ENCODE results near the gene MED13L.

The MED13L gene

DNA sequence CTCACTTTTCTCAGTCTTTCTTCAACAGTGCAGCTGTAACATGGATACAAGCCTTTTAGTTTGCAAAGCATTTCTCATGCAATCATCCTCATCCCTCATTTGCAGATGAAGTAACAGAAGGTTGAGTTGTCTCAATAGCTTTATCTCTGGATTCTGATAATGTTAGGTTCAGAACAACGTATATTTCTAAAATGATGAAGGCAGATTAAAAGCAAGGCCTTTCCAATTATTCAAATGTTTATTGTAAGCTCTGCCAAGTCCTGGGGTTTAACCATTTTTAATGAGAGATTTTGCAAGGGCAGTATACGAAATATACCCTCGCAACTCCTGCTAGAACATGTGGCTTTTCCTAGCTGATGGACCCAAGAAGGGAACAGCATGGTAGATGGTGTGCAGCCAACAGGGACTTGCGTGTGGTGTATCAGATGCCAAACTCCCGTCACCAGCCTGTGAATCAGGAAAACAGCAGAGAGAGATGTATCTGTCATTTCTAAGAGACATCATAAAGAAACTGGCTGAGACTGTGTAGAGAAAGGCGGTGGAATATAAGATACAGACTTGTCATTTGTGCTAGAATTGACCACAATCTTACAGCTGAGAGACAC is 319.7 kb downstream of the MED13L start:
- no peak for DNase-seq

DNA sequence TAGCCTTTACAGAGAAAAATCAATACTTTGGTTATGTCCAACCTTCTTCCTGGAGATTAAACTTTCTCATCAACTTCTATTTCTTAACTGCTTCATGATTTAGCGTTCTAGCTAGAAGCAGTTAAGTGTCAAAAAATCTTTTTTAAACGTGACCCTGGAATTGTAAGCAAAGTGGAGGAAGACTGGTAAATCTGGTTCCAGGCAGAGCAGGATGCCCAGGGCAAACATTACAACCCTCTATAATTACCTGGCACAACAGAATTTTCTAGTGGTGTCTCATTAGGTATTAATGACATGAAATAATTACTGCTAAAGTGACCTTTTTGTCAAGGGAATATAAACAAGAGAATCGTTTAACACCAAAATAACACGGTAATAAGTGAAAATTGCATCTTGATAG is 320.8 kb downstream of the MED13L start:
- DNase-seq = no peak

DNA sequence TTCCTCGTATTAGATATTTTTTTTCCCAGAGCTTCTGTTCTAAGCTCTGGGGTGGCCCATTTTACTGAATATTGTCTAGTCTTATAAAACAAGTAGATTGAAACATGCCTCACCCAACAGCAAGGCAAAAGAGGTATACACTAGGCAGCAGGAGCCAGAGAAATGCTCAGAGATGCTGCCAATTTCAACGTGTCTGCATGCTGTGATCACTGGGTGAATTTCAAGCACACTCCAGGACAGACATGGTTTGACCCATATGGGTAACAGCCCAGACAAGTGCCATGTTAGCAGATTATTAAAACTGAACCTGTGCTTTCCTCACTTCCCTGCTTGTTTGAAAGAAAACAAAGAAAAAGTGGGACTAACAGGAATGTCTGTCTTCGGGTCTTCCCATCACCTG is 321.3 kb downstream of the MED13L start:
- DNase-seq = no peak

DNA sequence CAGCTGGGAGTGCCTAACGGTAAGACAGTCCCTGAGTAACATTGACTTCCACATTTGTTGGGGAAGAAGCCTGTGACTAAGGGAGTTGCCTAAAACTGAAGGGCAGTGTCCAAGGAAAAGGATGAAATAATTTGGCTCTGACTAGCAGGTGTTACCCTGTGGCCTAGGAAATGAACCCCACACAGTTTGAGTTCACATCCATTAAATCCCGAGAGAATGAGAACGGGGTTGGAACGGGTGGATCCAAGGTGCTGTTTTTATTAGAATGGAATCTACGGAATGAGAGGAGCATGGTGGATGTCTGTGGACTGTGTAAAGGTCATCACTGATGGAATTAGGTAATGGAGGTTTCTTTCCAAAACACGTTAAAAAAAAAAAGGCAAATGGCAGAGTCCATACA is 324.0 kb downstream of the MED13L start:
- no peak for DNase-seq

DNA sequence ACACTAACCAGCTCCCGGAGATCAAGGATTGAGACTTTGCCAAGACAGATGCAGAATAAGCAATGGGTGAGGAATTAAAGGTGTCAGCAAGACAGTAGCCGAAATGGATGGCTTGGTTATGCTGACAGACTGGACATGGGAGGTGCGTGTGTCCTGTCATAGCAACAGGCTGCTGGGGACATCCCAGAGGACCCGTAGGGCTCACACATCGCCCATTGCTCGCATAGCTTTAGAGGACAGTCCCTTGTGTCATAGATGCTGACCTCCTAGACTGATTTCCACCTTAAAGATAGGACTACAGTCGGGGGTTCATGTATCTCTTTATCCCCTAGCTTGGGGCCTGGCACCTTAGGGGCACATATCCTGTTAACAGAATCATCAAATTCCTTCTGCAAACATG is 324.5 kb downstream of the MED13L start:
- no peak for DNase-seq

DNA sequence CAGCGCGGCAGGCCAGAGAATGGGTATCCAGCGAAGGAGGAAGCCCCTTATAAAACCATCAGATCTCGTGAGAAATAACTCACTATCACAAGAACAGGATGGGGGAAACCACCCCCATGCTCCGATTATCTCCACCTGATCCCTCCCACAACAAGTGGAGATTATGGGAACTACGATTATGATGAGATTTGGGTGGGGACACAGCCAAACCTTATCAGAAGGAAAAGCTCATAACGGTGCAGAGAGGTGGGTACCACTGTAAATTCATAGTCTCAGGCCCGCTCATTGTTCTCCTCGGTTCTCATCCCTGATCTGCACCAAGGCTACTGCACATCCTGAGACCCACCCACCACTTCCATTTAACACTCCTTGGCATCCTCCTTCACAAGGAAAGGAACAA is 326.5 kb downstream of the MED13L start:
- DNase-seq = no peak

DNA sequence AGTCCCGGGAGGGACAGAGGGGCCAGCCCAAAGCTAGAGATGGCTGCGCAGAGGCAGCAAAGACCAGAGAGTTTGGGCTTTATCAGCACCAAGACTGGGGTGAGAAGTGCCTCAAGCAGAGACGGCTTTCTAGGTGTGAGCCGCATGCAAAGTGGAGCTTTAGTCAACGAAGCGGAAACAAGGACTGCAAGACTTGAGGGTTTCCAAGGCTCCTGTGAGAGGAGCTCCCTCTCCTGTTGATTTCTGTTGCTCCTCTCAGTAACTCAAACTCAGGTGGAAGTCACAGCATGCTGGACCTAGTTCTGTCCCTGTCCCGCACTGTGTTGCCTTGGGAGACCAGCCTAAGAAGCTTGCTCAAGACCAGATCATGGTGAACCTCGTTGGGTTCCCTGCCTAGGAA is 327.8 kb downstream of the MED13L start:
- no peak for DNase-seq

DNA sequence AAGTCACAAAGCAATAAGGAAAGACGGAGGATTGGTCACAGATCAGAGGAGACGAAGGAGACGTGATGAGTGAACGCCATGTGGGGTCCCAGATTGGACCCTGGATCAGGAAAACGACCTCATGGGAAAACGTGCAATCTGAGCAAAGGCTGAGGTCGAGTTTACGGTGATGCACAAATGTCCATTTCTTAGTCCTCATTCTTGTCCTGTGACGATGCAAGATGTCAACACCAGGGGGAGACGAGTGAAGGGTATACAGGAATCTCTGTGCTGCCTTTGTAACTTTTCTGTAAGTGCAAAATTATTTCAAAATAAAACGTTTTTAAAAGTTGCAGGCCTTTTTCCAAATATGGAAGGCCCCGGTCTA is 329.8 kb downstream of the MED13L start:
- no peak for DNase-seq

DNA sequence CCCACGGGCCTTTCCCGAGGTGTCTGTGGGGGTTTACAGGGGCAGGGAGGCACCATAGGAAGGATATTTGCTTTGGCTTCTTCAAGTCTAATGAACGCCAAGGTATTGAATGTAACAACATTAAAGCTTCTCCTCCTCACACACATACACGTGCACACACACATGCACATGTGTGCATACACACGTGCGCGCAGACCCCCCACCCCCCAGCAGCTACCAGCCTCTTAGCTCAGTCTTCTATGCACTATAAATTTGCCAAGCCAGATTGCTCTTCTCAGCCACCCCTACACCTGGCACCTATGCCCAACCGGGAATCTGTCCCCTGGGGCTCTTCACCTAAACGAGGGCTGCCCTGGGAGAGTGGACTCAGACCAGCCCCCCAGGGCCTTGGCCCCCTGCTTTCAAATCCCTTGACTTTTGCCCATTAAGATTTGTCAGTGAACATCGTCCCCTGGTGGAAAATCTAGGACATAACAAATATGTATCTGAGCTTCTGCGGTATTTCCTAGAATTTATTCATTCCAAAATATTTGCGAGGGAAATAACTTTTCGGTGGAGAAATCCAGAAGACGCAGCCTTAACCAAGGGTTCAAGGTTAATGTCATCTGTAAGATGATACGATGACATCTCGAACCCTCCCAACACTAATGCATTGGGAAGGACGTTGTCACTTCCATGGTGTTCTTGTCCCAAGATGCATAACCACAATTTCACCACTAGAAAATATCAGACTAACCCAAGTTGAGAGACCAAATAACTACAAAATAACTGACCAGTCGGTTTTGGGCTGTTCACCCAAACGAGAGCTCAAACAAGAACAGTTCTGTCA is 330.4 kb downstream of the MED13L start:
- DNase-seq = no peak

DNA sequence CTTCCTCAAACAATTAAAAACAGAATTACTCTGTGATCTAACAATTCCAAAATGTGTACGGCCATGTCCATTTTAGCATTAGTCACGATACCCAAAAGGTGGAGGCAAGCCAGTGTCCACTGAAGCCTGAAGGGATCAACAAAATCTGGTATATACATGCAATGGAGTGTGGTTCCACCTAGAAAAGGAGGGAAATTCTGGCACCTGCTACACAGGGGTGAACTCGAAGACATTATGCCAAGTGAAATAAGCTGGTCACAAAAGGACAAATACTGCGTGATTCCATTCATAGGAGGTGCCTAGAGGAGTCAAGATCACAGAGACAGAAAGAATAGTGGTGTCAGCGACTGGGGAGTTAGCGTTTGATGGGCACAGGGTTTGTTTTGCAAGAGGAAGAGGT is 331.4 kb downstream of the MED13L start:
- no peak for DNase-seq

DNA sequence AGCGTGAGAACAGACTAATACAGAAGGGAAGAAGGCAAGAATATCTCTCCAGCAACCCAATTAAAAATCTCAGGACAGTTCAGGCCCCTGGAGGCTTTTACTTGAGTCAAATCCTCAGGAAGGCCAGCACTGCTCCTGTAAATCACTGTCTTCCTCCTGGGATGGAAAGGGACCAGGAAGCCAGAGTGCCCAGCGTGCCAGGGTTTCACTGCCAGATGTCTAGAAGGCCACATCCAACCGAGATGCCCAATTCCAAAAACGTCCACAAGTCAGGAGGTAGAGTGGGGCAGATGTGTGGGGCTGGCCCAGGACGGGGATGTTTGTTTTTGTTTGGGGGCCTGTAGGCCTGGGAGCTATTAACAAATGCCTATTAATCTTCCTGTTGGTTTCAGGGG is 332.0 kb downstream of the MED13L start:
- no peak for DNase-seq

DNA sequence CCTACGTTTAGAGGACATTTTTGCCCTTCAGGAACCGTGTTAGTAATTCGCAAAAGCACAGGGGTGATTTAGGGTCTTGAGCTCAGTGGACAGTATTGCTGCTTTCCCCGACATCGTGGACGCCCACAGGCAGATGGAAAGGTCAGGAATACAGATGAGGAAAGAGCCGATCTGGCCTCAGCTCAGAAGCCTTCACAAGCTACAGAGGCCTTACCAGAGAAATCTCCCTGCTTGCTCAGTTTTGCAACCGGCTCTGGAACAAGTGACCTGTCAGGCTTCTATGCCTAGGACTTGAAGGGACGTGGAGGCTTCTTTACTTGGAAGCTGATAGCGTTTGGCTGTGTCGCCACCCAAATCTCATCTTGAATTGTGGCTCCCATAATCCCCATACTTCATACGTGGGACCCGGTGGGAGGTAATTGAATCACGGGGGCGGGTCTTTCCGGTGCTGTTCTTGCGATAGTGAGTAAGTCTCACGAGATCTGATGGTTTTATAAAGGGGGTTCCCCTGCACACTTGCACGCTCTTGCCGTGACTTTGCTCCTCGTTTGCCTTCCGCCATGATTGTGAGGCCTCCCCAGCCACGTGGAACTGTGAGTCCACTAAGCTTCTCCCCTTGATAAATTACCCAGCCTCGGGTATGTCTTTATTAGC is 332.5 kb downstream of the MED13L start:
- no peak for DNase-seq

DNA sequence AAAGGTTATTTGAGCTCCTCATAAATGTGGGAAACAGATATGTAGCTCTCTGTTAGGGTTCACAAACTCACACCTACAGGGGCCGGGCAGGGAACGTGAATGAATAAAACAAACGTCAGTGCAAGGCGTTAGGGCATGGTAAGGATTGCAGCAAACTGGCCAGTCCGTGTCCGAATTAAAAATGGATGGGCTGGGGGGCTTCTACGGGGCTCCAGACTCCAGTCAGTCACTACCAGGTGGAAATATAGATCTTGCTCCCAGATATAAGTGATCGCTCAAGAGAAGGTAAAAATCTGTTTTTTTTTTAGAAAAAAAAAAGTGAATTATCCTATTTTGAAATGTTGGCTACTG is 333.1 kb downstream of the MED13L start:
- no peak for DNase-seq

DNA sequence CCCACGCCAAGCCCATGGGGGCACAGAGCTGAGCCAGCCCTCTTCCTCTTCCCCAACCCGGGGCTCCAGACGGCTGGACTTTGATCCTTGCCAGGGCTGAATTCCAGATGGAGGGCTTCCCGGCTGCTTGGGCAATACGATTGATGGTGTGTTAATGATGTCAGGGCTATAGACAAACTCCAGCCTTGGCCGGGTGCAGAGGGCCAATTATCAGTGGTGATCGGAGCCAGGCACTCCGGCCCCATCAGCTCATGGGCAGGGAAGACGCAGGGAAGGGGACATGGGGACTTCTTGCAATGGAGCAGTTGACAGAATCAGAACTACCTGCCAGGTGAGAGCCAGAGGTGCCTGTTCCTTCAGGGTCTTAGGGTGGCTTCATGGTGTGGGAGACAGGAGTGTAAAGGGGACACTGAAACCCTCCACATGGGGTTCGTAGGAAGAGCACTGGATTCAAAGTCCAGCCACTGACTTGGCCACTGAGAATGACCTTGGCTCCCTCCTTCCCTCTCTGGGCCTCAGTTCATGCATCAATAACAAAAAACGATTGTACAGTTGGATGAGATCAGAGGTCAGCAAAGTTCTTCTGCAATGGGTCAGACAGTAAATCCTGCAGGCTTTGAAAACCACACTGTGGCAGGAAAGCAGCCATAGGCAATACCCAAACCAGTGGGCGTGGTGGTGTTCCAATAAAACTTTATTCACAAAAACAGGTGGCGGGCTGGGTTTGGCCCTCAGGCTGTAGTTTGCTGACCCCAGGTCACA is 333.7 kb downstream of the MED13L start:
- no peak for DNase-seq

DNA sequence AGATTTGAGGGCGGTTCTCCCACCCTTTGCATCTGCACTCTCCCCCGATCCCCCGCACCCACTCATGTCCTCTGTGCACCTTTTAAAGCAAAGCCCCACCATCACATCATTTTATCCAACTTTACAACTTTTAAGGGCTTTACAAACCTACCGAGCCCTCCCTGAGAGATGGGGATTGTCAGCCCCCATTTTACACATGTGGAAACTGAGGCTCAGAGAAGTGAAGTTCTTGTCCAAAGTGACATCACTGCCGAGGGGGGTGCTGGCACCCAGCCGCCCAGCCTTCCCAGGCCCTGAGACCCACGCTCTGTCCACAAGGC is 334.2 kb downstream of the MED13L start:
- DNase-seq = no peak

DNA sequence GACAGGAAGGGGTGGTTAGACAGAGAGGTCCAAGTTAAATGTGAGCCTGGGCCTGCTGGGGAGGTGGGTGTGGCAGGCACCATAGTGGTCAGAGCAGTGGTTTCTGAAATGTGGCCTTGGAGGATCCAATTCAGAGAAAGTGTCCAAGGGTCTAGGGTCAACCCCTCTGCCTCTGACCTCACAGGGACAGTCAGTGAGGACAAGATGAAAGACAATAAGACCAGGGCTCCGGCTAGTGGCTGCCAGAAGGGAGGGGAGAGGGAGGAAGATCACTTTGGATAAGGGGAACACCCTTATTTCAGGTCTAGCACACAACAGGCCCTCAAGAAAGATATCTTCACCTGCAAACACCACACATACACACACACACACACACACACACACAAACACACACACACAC is 335.1 kb downstream of the MED13L start:
- no peak for DNase-seq

DNA sequence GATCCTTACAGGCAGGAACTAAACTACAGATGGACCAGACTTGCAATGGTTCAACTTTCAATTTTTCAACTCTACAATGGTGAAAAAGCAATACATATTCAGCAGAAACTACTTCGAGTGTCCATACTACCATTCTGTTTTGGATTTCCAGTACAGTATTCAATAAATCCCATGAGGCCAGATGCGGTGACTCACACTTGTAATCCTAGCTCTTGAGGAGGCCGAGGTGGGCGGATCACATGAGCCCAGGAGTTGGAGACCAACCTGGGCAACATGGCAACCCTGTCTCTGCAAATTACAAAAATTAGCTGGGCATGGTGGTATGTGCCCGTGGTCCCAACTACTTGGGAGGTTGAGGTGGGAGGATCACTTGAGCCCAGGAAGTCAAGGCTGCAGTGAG is 336.1 kb downstream of the MED13L start:
- DNase-seq = no peak

DNA sequence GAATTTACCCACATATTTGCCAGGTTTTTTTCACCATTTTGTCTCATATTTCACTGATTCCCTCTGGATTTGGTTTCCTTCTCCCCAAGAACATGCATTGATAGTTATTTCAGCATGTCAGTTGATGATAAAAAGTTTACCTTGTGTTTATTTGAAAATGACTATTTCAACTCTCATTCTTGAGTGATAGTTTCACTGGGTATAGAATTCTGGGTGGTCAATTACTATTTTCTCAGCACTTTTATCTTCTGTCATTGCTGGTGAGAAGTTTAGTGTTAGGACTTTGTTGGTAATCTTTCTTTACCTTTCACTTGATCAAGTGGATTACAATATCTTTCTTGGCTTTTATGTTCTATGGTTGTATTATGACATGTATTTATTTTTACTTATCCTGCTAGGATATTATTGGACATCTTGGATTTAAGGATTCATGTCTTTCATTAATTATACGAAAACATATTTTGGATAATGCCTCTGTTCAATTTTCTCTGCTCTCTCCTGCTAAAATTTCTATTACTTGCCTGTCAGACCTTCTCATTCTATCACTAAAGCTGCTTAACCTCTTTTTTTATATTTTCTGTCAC is 338.6 kb downstream of the MED13L start:
- no peak for DNase-seq

DNA sequence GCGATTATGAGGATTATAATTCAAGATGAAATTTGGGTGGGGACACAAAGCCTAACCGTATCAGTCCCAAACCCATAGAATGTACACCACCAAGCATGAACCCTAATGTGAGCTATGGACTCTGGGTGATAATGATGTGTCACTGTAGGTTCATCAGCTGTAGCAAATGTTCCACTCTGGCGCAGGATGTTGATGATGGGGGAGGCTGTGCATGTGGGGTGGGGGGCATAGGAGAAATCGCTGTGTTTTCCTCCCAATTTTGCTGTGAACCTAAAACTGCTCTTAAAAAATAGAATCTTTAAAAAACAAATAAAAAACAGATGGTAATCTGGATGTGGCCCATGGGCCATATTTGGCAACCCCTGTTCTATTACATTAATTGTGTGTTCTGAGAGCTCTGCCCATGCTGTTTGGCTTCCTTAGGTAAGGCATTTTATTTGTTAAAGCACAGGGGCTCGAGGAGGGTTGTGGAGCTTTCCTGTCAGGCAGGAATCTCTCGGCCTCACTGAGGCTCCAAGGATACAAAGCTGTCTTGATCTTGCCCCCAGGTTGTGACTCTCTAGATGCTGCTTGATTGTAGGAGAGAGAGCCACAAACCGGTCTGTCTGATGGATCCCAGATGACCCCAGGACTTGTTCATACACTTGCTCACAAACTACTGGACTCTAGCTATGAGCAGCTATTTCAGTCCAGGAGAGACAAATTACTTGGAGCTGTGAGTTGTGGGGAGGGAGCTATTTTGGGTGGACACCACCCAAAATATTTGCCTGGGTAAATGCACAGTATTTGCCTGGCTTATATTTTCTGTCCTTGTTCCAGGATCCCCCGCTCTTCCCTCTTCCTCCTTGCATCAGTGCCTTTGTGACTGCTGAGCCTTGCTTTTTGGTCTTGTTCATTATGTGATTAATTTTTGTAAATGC is 340.2 kb downstream of the MED13L start:
- DNase-seq = no peak

DNA sequence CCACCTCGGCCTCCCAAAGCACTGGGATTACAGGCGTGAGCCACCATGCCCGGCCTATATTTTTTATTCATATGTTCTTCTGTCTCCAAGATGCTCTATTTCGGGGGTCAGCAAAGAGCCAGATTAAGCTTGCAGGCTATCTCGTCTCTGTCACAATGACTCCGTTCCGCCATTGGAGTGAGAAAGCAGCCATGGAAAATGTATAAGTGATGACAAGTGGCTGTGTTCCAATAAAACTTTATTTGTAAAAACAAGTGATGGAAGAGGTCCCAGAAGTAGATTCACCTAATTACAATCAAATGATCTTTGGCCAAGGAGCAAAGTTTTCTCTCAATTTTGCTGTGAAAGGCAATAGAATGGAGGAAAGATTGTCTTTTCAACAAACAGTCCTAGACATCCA is 342.6 kb downstream of the MED13L start:
- no peak for DNase-seq

DNA sequence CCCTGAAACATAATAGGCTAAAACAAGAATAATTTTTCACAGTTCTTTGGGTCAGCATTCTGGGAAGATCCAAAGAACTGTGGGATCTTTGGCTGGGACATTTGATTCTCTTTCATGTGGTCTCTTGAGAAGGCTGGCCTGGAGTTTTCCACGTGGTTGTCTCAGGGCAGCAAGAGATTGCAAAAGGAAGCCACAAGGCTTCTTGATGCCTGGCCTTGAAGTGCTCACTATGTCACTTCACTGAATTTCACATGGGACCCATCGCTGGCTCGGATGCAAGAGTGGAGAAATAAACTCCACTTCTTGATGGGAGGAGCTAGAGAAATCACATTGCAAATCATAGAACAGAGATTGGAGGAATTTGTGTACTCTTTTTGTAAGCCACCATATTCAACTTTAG is 343.4 kb downstream of the MED13L start:
- no peak for DNase-seq

DNA sequence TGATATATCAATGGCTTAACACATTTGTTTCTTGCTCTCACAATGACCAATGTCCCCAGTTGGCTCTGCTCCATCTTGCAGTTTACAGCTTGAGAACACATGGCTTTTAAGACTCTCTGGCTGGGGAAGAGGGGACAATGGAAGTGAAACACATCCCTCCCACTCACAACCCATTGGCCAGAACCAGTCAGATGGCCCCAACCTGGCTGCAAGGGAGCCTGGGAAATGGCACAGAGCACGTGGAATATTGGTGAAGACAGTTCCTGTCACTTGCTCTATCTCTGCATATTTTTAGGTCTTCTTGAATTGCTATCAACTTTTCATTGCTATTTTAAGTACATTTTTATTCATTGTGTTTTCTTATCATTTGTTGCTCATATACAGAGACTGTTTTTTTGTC is 345.4 kb downstream of the MED13L start:
- no peak for DNase-seq

DNA sequence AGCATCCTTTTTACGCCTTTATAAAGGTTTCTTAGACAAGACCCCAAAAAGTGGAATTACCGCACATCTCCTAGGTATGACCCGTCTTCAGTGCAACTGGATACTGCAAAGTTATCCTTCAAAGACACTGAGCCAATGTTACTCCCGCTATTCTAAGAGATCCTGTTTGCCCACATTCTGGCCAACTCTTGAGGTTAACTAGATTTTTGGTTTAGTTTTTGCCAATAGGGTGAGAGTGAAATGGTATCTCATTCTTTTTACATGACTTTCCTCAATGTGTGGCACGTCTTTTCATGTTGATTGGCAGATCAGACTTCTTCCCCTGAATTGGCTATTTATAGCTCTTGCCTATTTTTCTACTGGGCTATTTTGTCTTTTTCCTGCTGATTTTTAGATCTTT is 347.2 kb downstream of the MED13L start:
- DNase-seq = no peak
